Activated CD4-positive, CD25-positive, alpha-beta regulatory T cell treated with anti-CD3 and anti-CD28 coated beads, Interleukin-2, amount 50 U/mL, for 72 hours (primary cell): Measurements from ENCODE around the gene MIS18A.
"Not testable (repeated sequence)": the region's sequence is repeated elsewhere in the genome, so short reads cannot be mapped to it uniquely, and the experiment has no call there.

Experiments
- DNase-seq: peaks from one replicate; pipeline ENCODE4 v3.0.0; 2021

The MIS18A gene

DNA sequence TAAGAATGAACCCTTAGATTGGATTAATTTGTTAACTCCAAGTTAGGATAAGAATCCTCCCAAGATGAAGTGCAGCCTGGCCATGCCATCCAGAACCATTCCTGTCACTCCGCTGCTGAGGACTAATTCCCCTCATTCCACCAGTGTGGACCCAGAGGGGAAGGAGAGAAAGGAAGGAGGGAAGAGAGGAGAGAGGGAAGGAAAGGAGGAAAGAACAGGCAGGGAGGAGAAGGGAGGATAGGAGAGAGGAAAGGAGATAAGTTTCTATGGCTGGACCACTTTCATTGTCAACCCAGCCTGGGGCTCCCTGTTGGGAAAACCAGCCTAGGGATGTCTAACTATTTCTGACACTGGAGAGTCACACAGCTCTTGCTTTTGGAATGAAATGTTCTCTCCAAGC, 24.5 kb upstream of the MIS18A start:
- no peak for DNase-seq

GRCh38 chr21:32302560-32302959, 23.7 kb upstream of the MIS18A start:
- no peak for DNase-seq

GRCh38 chr21:32301596-32301995, 22.7 kb upstream of the MIS18A start:
- no peak for DNase-seq

DNA sequence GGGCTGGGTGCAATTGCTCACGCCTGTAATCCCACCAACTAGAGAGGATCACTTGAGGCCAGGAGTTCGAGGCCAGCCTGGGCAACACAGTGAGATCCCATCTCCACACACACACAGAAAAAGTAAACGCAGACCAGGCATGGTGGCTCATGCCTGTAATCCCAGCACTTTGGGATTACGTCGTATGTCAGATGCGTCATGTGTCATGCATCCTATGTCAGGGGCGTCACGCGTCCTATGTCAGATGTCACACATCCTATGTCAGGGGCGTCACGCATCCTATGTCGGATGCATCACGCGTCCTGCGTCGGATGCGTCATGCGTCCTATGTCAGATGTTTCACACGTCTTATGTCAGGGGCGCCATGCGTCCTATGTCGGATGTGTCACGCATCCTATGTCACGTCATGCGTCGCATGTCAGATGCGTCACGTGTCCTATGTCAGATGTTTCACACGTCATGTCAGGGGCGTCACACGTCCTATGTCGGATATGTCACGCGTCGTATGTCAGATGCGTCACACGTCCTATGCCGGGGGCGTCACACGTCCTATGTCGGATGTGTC, 21.4 kb upstream of the MIS18A start:
- DNase-seq, result no peak

GRCh38 chr21:32299695-32300094, 20.8 kb upstream of the MIS18A start:
- DNase-seq, result no peak

GRCh38 chr21:32298658-32299081, 19.8 kb upstream of the MIS18A start, which contains the start of gene MRAP:
Gene MRAP, plus strand, starts transcription at chr21:32298855. Its CDS starts 117 bp downstream, at chr21:32298972.
- DNase-seq, result no peak

DNA sequence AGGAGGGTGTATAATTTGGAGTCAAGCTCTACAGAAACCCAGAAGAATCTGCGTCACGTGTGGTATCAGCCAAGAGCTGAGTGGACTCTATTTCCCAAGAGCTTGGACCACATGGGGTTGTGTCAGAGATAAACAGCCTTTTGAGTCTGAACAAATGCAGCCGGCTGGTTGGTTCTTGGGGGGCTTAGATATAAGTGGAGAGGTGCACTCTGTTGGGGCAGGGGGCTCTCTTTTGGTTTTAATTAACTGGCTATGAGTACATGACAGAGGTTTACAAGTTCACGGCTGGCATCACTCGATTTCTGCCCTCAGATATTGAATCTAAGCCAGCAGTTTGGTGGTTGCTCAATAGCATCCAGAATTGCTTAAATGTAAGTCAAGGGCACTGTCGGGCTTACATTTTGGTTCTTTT, 19.3 kb upstream of the MIS18A start:
- DNase-seq, result no peak

- no peak for DNase-seq
Observed at GRCh38 chr21:32297449-32297848, 18.6 kb upstream of the MIS18A start.

- DNase-seq, result no peak
Observed at GRCh38 chr21:32285476-32285875, 6.6 kb upstream of the MIS18A start.

DNA sequence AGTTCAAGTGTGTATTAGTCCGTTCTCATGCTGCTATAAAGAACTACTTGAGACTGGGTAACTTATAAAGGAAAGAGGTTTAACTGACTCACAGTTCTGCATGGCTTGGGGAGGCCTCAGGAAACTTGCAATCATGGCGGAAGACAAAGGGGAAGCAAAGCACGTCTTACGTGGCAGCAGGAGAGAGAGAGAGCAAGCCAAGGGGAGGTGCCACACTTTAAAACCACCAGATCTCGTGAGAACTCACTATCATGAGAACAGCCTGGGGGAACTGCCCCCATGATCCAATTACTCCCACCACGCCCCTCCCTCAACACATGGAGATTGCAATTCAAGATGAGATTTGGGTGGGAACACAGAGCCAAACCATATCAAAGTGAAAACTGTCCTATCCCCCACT, 4.1 kb upstream of the MIS18A start:
- DNase-seq, result no peak

DNA sequence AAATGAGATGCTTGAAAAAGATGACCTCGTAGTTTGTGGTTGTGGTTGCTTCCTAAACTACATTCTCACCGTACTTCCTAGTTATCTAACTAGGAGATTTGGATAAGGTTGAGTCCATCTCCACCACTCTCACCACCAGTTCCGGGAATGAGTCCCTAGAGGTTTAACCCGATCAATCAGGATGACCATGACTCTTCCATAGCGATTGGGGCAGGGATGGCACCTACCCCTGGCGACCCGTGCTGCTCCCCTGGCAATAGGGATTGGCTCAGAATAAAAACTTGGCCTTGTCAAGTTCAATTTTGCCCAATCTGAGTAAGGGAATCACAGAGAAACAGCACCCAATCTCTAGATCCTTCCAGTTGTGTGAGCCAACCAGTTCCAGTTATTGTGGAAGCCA, 2.7 kb upstream of the MIS18A start:
- DNase-seq, result no peak

- DNase-seq, result no peak
Observed at GRCh38 chr21:32279377-32279680, 480 bp upstream of the MIS18A start.

DNA sequence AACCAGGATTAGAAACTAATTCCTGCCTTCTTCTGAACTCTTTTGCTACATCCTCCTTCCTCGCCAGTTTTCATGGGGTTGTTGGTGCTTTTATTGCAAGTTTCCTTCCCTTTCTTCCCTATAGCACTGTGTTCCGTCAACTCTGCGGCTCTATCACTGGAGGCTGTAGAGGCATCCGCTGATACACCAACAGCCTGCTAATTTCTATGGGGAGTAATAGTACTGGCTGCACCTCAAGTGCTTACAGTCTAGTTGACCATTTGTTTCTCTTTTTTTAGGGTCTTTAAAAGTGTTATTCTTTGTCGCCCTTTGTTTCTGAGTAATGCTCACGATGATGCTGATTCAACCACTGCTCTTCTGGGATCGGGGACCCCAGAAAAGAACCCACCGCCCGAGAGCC, 746 bp downstream of the MIS18A start:
- no peak for DNase-seq

DNA sequence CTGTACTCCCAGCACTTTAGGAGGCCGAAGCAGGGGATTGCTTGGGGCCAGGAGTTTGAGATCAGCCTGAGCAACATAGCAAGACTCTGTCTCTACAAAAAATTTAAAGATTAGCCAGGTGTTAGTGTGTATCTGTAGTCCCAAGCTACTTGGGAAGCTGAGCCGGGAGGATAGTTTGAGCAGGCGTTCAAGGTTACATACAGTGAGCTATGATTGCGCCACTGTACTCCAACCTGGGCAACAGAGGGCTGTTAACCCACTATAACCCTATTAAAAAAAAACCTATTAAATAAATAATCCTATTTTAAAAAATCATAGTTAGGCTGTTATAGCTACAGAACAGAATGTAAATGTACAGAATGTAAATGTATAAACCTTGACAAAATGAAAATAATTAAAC, 2.2 kb downstream of the MIS18A start:
- no peak for DNase-seq

DNA sequence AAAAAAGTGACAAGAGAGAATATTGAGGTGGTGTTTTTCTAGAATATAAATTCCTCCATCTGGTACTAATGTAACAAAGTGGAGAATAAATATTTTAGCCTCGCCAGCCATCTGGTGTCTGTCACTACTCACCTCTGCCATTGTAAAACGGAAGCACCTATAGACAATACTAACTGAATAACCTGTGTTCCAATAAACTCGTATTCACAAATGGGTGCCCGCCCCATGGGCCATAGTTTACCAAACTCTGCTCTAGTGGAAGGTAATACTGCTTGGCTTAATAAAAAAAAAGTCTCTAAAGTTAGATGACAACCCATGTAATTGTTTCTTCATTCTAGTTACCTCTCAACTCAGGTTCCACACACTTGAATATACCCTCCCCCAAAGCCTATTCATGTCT, 8.1 kb downstream of the MIS18A start:
- DNase-seq, result no peak

DNA sequence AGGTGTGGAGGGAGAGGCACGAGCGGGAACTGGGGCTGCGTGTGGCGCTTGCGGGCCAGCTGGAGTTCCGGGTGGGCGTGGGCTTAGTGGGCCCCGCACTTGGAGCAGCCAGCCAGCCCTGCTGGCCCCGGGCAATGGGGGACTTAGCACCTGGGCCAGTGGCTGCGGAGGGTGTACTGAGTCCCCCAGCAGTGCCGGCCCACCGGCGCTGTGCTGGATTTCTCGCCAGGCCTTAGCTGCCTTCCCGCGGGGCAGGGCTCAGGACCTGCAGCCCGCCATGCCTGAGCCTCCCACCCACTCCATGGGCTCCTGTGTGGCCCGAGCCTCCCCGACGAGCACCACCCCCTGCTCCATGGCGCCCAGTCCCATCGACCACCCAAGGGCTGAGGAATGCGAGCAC, 13.5 kb downstream of the MIS18A start:
- DNase-seq, result not testable (repeated sequence)

DNA sequence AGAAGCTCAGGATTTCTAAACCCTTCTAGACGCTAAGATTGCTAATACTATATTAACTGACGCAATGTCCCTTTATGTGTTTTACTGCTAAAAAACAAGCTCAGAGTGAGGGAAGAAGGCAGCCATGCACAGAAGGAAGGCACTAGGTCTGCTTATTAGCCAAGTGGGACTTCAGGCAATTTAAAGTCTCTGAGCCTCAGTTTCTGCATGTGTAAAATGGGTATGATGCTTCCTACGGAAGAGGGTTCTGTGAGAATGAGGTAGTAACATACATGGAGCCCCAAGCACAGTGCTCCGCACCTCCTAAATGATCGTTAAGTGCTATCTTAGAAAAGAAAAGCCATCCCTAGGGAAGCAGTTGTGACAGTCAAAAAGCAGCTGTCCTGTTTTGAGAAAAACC, 16.9 kb downstream of the MIS18A start:
- no peak for DNase-seq

DNA sequence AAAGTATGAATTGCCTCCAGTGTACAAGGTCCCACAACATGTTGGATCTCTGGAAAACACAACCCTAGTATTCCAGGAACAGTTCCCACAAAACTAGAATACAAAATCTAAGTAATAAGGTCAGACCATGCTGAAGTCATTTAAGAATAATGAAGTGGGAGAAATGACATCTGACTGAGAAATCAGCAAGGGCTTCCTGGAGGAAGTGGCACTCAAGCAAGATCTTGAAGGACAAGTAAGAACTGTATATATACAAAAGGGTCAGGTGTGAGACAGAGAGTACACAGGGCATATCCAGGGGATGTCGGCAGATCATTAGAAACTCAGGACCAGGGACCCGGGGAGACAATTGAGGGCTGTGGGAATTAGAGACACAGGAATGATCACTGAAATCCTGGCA, 18.7 kb downstream of the MIS18A start:
- no peak for DNase-seq

GRCh38 chr21:32258786-32259048, 20.1 kb downstream of the MIS18A start:
- not testable (repeated sequence) for DNase-seq

DNA sequence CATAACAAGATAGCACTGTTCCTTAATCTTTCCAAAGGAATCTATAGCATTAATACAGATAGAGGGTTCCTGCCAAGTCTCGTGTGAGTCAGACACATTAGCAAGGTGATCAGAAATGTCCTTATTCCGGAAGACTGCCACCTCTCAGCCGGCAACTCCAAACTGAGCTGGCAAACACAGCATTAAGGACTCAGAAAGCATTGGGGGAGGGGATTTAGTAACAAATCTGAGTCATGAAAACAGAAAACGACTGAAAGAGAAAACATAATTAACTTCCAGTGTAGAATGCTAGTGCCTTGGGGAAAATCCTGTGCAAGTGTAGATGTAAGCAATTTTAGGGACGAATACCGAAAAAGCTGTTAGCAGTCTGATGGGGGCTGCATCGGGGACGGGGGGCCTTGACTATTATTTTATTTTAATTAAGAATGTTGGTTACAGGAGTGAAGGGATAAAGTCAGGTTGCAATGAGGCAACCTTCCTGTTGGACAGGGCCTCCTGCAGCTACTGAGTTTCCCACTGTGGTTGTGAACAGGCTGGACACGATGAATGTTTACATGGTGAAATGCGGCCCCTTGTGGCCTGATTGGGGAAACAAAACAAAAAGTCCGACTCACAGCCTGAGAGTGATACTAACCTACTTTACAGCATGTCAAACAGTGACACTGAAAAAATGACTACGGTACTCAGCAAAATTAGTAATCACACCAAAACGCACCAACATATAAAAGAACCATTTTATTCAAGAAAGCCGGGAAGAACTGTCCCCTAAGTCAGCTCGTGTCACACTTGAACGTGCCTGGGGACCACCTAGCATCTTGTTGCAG, 20.7 kb downstream of the MIS18A start:
- DNase-seq, result no peak

DNA sequence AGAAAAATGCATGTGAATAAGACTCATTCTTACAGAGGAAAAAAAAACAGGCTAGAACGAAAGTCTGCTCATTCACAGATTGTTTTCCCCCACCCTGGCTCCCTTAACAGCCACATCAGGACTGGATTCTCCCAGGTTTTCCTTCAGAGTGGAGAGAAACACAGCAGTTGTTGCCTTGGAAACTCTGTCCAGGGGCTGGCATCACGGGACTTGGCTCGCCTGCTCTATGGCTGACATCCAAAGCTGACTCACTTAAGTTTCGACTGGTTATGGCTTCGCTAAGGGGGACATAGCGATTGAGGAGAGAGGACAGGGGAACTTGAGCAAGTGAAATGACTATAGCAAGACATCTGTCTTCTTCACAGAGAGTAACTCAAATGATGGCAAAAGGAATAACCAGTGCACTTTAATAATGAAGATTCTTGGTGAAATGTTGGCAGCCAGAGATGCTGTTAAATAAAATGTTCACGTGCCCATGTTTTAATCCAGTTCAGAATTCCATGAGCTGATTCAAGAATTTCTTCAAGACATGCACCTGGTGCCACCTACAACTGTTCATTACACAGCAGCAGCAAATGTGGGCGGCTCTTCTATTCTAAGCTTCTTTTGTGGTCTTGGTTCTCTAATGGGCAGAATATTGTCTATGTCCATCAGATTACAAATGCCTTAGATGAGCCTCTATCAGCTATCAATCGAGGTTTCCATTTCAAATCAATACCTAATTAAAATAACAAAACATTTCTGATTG, 21.8 kb downstream of the MIS18A start:
- no peak for DNase-seq

- DNase-seq, result no peak
Observed at GRCh38 chr21:32256251-32256650, 22.6 kb downstream of the MIS18A start.

- DNase-seq, result no peak
Observed at GRCh38 chr21:32253215-32253641, 25.6 kb downstream of the MIS18A start.

- DNase-seq, result no peak
Observed at GRCh38 chr21:32252136-32252535, 26.7 kb downstream of the MIS18A start.
